ENCODE measurements around the gene XKR7. TPM values are rescaled to one million over a fixed set of nuclear protein-coding genes. Genes with fewer than 3 reads are reported as not detected.

XKR7 gene
- total RNA-seq, 2 experiments from 2014 or later = not detected

DNA sequence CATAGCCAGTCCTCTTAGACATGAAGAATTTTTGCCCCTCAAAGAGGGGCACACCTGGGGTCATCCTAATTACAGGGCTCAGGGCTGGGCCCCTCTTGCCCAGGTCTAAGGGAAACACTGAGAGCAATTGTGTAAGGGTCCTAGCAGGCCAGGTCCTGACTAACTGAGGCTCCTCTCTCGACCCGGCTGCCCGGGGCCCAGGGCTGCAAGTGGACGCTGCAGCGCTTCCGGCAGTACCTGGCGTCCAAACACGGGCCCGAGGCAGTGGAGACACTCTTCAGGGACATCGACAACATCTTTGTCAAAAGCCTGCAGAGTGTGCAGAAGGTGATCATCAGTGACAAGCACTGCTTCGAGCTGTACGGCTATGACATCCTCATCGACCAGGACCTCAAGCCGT is 33.5 kb upstream of the XKR7 start:
- TF ChIP-seq, protein P1, sequence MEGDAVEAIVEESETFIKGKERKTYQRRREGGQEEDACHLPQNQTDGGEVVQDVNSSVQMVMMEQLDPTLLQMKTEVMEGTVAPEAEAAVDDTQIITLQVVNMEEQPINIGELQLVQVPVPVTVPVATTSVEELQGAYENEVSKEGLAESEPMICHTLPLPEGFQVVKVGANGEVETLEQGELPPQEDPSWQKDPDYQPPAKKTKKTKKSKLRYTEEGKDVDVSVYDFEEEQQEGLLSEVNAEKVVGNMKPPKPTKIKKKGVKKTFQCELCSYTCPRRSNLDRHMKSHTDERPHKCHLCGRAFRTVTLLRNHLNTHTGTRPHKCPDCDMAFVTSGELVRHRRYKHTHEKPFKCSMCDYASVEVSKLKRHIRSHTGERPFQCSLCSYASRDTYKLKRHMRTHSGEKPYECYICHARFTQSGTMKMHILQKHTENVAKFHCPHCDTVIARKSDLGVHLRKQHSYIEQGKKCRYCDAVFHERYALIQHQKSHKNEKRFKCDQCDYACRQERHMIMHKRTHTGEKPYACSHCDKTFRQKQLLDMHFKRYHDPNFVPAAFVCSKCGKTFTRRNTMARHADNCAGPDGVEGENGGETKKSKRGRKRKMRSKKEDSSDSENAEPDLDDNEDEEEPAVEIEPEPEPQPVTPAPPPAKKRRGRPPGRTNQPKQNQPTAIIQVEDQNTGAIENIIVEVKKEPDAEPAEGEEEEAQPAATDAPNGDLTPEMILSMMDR (IDR thresholded peaks at IDR 0.05) = no peak
- H3K4me3 Mint-ChIP-seq = no peak overlapping the region
- no peak overlapping the region for H3K27ac Mint-ChIP-seq
- no peak for DNase-seq
- ChIA-PET POLR2A (no interaction called here), CTCF (interaction anchor here (1.4 kb wide), 1 partner anchor 82 kb away, joined by 4 read pairs; no protein-coding TSS in a partner anchor)
- intact Hi-C loops (cut with micrococcal nuclease) = no loop called here
- no peaks in the 10 kb centered on the region for H3K4me1 Mint-ChIP-seq (ENCODE audit: low read depth)
- no peaks in the 10 kb centered on the region for H3K9me3 Mint-ChIP-seq
- H3K36me3 Mint-ChIP-seq (ENCODE audit: low read depth) = no peaks in the 10 kb centered on the region
- ATAC-seq = no peak
- peaks cover 8% of the 10 kb centered on the region for H3K27me3 Mint-ChIP-seq

DNA sequence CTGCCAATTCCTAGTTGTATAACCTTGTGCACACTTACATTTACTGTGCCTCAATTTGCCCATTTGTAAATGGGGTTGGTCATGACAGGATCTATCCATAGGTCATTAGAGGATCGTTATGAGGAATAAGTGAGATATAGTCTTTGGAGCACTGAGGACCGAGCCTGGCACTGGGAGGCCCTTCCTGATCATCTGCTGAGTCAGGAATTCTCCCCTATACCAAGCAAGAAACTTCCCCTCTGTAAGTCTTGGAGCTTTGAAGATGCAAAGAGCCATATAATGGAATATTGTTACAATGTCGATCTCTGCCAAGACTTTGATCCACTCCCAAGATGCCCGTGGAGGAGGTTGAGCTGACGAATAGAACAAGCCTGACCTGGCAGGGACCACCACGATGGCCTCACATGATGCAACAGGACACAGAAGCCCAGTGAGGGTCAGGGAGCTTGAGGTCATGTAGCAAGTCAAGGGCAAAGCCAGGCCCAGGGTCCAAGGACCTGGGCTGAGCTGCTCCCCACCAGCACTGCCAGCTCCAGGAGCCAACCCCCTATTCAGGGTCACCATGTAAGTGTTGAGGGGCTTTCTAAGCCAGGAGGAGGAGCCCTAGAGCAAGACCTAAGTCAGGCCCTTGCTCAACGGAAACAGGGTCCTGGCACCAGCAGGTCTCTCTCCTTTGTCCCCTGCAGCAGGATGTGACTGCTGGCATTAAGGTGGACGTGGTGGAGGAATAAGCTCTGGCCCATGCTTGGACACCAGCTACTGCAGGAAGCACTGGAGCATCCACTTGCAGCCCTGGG is 32.8 kb upstream of the XKR7 start:
- no peaks in the 10 kb centered on the region for H3K36me3 Mint-ChIP-seq (ENCODE audit: low read depth)
- H3K27me3 Mint-ChIP-seq = peaks cover 8% of the 10 kb centered on the region
- TF ChIP-seq, protein P1 (IDR thresholded peaks at IDR 0.05) = no peak
- no peak for DNase-seq
- CTCF ChIA-PET = interaction anchor here (1.4 kb wide), 1 partner anchor 83 kb away, joined by 4 read pairs; no protein-coding TSS in a partner anchor
- intact Hi-C loops (cut with micrococcal nuclease) = no loop called here
- no peak for ATAC-seq
- no peak overlapping the region for H3K27ac Mint-ChIP-seq
- POLR2A ChIA-PET = no interaction called here
- no peaks in the 10 kb centered on the region for H3K9me3 Mint-ChIP-seq
- no peaks in the 10 kb centered on the region for H3K4me1 Mint-ChIP-seq (ENCODE audit: low read depth)
- H3K4me3 Mint-ChIP-seq = no peak overlapping the region

DNA sequence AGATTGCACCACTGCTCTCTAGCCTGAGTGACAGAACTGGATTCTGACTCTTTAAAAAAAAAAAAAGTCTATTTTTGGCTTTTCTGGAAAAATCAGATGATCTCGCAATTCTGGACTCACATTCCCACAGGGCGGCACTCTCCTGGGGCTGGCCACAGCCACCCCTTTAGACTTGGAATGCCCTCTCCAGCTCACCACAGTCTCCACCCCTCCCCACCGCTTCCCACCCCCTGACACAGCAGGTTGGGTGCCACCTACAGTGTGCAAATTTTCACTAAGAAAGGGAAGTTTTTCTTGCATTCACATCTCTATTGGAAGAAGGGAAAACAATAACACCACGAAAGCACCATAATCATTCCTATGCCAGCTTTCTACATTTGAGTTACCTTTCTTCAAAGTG is 31.5 kb upstream of the XKR7 start:
- POLR2A ChIA-PET = no interaction called here

DNA sequence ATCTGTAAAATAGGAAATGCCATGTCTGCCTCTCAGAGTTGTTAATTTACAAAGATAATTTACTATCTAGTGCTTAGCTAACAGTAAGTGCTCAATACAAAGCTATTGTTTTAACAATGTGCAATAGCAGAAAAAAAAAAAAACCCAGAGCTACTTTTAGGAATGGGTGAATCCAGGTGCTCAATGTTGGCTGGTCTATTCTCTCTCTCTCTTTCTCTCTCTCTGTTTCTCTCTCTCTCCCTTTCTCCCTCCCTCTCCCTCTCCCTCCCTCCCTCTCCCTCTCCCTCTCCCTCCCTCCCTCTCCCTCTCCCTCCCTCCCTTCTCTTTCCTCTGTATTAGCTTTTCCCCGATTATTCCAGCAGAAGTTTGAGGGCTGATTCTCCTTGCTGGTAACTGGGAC is 30.1 kb upstream of the XKR7 start:
- CTCF ChIA-PET = interaction anchor here (1.0 to 1.4 kb wide), 2 partner anchors 14 to 115 kb away, joined by 4 to 6 read pairs; partner anchors contain the start of gene PDRG1
- no peaks in the 10 kb centered on the region for H3K4me1 Mint-ChIP-seq (ENCODE audit: low read depth)
- POLR2A ChIA-PET = interaction anchor here (0.7 to 0.9 kb wide), 3 partner anchors 14 to 148 kb away, joined by 3 read pairs; partner anchors contain the start of gene PDRG1
- intact Hi-C loops (cut with micrococcal nuclease) = no loop called here
- H3K27me3 Mint-ChIP-seq = no peaks in the 10 kb centered on the region
- DNase-seq = no peak
- H3K36me3 Mint-ChIP-seq (ENCODE audit: low read depth) = no peaks in the 10 kb centered on the region
- H3K27ac Mint-ChIP-seq = no peak overlapping the region
- no peak overlapping the region for H3K4me3 Mint-ChIP-seq
- TF ChIP-seq, protein P1 (IDR thresholded peaks at IDR 0.05) = no peak
- no peak for ATAC-seq
- H3K9me3 Mint-ChIP-seq = no peaks in the 10 kb centered on the region

More for the DNA sequence above, 31.5 kb upstream of the XKR7 start:
- H3K27ac Mint-ChIP-seq = no peak overlapping the region
- TF ChIP-seq, protein P1 (IDR thresholded peaks at IDR 0.05) = no peak
- H3K36me3 Mint-ChIP-seq (ENCODE audit: low read depth) = no peaks in the 10 kb centered on the region
- intact Hi-C loops (cut with micrococcal nuclease) = no loop called here
- no peaks in the 10 kb centered on the region for H3K9me3 Mint-ChIP-seq
- no peak for ATAC-seq
- H3K27me3 Mint-ChIP-seq = peaks cover under 1% of the 10 kb centered on the region
- no peaks in the 10 kb centered on the region for H3K4me1 Mint-ChIP-seq (ENCODE audit: low read depth)
- CTCF ChIA-PET = no interaction called here
- H3K4me3 Mint-ChIP-seq = no peak overlapping the region
- DNase-seq = no peak

DNA sequence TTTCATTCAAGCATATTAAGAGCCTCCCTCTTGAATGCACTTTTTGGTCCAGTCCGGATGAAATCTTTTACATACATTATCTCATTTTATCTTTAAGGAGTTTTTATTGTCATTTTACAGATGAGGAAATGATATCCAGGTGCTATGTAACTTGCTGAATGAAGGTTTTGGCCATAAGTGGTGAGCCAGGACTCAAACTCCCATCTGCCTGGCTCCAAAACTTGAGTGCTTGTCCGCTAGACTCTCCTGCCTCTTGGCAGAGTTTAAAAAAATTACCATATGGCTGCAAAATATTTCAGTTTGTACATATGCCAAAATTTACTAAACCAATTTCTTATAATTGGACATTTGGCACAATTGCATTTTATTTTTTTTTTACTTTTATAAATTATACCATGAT is 28.3 kb upstream of the XKR7 start:
- TF ChIP-seq, protein P1 (IDR thresholded peaks at IDR 0.05) = no peak
- no peak for DNase-seq
- no peaks in the 10 kb centered on the region for H3K27me3 Mint-ChIP-seq
- H3K4me3 Mint-ChIP-seq = no peak overlapping the region
- intact Hi-C loops (cut with micrococcal nuclease) = no loop called here
- no peak overlapping the region for H3K27ac Mint-ChIP-seq
- peaks cover 3% of the 10 kb centered on the region for H3K36me3 Mint-ChIP-seq (ENCODE audit: low read depth)
- ATAC-seq = no peak
- ChIA-PET POLR2A (interaction anchor here (0.7 kb wide), 1 partner anchor 12 kb away, joined by 3 read pairs; no protein-coding TSS in a partner anchor), CTCF (interaction anchor here (5.0 kb wide), 1 partner anchor 13 kb away, joined by 24 read pairs; the partner anchor contains the start of gene PDRG1)
- H3K9me3 Mint-ChIP-seq = no peaks in the 10 kb centered on the region
- no peaks in the 10 kb centered on the region for H3K4me1 Mint-ChIP-seq (ENCODE audit: low read depth)
